ENCODE results near the gene TRIM44. TPM values are rescaled to one million over a fixed set of nuclear protein-coding genes. Genes with fewer than 3 reads are reported as not detected.

Gene TRIM44
- total and polyA plus RNA-seq, 8 donors = 57.6 to 72.1 (median 65.2) TPM

DNA sequence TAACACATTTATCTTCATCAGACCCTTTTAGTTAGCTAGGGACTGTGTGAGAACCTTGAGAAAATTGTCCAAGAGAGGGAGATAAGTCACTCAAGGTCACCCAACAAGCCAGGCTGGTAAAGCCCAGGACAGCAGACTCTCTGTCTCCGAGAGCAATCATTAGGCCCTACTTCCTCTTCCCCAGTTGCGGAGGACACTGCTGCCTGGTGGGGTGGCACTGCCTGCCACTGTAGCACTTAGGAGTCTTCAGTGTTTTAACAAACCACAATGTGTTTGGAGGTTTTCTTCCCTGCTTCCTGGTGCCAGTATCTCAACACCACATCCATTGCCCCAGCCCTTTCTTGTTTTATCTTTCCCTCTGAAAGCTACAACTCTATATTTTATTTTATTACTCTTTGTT lies 149.2 kb downstream of the TRIM44 start:
- no peak overlapping the region for H3K4me3 ChIP-seq
- intact Hi-C loops (cut with DNase I) = loop anchor here in 1 of 2 donors (10.0 kb wide), 1 partner anchor 453 kb away; no protein-coding TSS in a partner anchor
- H3K36me3 ChIP-seq = peaks cover 0 to 12% of the 10 kb centered on the region in 2 donors
- DNase-seq = no peak
- no peaks in the 10 kb centered on the region for H3K4me1 ChIP-seq
- H3K27me3 ChIP-seq = no peaks in the 10 kb centered on the region
- peak; percentile 29 for ATAC-seq
- H3K9me3 ChIP-seq = no peaks in the 10 kb centered on the region
- TF ChIP-seq CTCF (IDR thresholded peaks at IDR 0.05) = no peak
- no peak overlapping the region for H3K27ac ChIP-seq

GRCh38 chr11:35812828-35813227 lies 150.3 kb downstream of the TRIM44 start:
- Histone ChIP-seq H3K27me3 (no peaks in the 10 kb centered on the region), H3K36me3 (peaks cover 0 to 7% of the 10 kb centered on the region in 2 donors), H3K4me1 (no peaks in the 10 kb centered on the region), H3K4me3 (no peak overlapping the region), H3K27ac (no peak overlapping the region), H3K9me3 (no peaks in the 10 kb centered on the region)
- no peak for TF ChIP-seq CTCF (IDR thresholded peaks at IDR 0.05)
- ATAC-seq = no peak
- intact Hi-C loops (cut with DNase I) = loop anchor here in 1 of 2 donors (10.0 kb wide), 1 partner anchor 452 kb away; no protein-coding TSS in a partner anchor
- DNase-seq = peak in 1 of 4 donors; percentile 62

DNA sequence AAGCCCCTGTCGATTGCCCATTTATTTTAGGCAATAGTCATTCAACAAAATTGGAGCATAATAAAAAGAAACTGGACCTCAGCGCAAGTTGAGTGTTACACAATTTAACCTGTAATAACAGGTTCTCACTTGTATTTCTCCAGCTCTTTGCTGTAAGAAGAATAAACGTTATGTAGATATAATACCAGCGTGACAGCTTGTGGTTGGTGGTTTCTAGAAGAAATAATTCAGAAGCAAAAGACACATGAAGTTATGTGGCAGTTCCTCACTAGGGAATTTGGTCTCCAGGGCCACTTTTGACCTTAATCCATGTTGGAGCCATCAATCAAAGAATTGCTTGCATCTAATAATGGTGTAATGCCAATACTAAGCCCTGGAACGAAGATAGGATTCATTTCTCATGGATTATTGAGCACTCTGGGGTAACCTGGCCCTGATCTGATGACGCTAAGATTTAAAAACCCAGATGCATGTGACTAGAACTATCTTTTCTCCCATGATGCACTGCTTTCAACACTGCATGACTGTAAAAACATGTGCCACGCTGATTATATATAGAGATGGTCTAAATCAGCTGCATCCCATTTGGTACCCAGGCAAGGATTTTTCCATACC lies 151.6 kb downstream of the TRIM44 start:
- H3K36me3 ChIP-seq = peaks cover 0 to under 1% of the 10 kb centered on the region in 2 donors
- TF ChIP-seq CTCF (IDR thresholded peaks at IDR 0.05) = no peak
- intact Hi-C loops (cut with DNase I) = loop anchor here in 1 of 2 donors (10.0 kb wide), 1 partner anchor 451 kb away; no protein-coding TSS in a partner anchor
- no peaks in the 10 kb centered on the region for H3K27me3 ChIP-seq
- DNase-seq = no peak
- H3K9me3 ChIP-seq = no peaks in the 10 kb centered on the region
- no peak overlapping the region for H3K27ac ChIP-seq
- ATAC-seq = no peak
- no peak overlapping the region for H3K4me3 ChIP-seq
- H3K4me1 ChIP-seq = no peaks in the 10 kb centered on the region

GRCh38 chr11:35814720-35815305 lies 152.2 kb downstream of the TRIM44 start:
- intact Hi-C loops (cut with DNase I) = loop anchor here in 1 of 2 donors (10.0 kb wide), 1 partner anchor 450 kb away; no protein-coding TSS in a partner anchor
- ATAC-seq = no peak
- H3K27ac ChIP-seq = no peak overlapping the region

More at GRCh38 chr11:35814720-35815305, 152.2 kb downstream of the TRIM44 start:
- Histone ChIP-seq H3K36me3 (no peaks in the 10 kb centered on the region), H3K9me3 (no peaks in the 10 kb centered on the region), H3K4me1 (no peaks in the 10 kb centered on the region), H3K4me3 (no peak overlapping the region), H3K27me3 (no peaks in the 10 kb centered on the region)
- peak in 1 of 4 donors; percentile 37 for DNase-seq
- no peak for TF ChIP-seq CTCF (IDR thresholded peaks at IDR 0.05)
